Measurements from ENCODE around the gene BRD7. TPM values are rescaled to one million over a fixed set of nuclear protein-coding genes. Genes with fewer than 3 reads are reported as not detected.

BRD7 gene
- total RNA-seq, 1 experiment from 2014 or later: 76.6 TPM

GRCh38 chr16:50411034-50411433 is 42.2 kb upstream of the BRD7 start:
- TF ChIP-seq CTCF (conservative IDR thresholded peaks at IDR 0.05) (no peak), EZH2 (IDR thresholded peaks at IDR 0.05; ENCODE audit: low read depth) (no peak)
- Histone ChIP-seq H3K27me3 (ENCODE audit: insufficient read depth, low read depth) (no peaks in the 10 kb centered on the region), H3K36me3 (ENCODE audit: low read depth) (no peaks in the 10 kb centered on the region), H3K4me3 (no peak overlapping the region), H3K4me1 (replicated peaks; ENCODE audit: insufficient read depth) (no peaks in the 10 kb centered on the region), H3K79me2 (ENCODE audit: low read depth) (no peaks in the 10 kb centered on the region), H3K9me2 (ENCODE audit: insufficient read depth) (no peaks in the 10 kb centered on the region), H4K20me1 (ENCODE audit: insufficient read depth) (no peaks in the 10 kb centered on the region), H3K27ac (no peak overlapping the region), H3K4me2 (no peak overlapping the region), H2AFZ (no peak overlapping the region), H3F3A (ENCODE audit: insufficient read depth, low read depth) (no peaks in the 10 kb centered on the region), H3K9me3 (ENCODE audit: insufficient read depth, low read depth) (peaks cover 7% of the 10 kb centered on the region; the same call in 1 of the 2 replicates)
- POLR2A ChIA-PET (ENCODE audit: unreplicated experiment): no interaction called here
- intact Hi-C loops (cut with micrococcal nuclease; ENCODE audit: unreplicated experiment): no loop called here
- DNase-seq: no peak
- BruUV-seq (replicated peaks): no TSS peak
- CTCF ChIA-PET: no interaction called here

DNA sequence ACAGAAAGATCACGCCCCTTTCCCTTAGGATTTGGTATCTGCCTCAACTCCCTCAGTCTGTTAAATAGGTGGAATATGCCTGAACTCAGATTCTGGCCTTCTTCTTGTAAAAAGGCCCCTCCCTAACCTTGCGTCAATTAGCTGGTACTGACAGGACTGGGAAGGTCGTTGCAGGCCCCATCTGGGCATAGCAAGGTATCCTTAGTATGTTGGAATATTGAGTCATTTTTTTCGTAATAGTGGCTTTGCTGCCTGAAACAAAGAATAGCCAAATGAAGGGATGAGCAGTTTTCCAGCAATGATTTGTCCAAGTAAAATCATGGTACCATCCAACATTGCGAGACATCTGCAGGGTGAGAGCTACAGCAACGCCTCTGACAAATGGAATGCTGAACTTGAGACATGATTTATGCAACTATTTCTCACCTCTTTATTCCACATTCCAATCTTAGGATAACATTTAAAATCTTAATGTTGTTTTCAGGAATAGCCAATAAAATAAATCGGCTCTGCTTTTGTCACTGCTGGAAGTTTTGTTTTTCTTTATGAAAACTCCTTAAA is 39.3 kb upstream of the BRD7 start:
- no peak overlapping the region for H3K4me3 ChIP-seq
- POLR2A ChIA-PET (ENCODE audit: unreplicated experiment): no interaction called here
- CTCF ChIA-PET: no interaction called here

DNA sequence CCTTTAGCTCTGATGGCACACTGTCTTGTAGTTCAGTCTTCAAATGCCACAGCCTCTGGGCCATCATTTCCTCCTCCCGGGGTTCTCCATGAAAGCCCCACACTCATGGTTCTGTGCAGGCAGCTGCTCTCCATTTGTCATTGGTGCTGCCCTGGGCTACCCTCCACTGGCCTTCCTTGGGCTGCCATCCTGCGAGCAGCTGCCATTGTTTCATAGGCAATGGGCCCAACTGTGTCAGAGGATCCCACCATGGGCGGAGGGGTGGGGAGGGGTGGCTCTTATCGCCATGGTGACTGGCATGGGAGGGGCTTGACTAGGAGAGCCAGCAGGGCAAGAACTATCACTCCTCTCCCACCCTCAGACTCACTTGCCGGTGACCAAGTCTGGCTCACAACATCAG is 38.6 kb upstream of the BRD7 start:
- H3K4me3 ChIP-seq: no peak overlapping the region
- no peaks in the 10 kb centered on the region for H3K27me3 ChIP-seq (ENCODE audit: insufficient read depth, low read depth)
- no peaks in the 10 kb centered on the region for H4K20me1 ChIP-seq (ENCODE audit: insufficient read depth)
- H3K27ac ChIP-seq: no peak overlapping the region
- ChIA-PET POLR2A (ENCODE audit: unreplicated experiment) (no interaction called here), CTCF (no interaction called here)
- H3K9me3 ChIP-seq (ENCODE audit: insufficient read depth, low read depth): no peaks in the 10 kb centered on the region
- H3F3A ChIP-seq (ENCODE audit: insufficient read depth, low read depth): no peaks in the 10 kb centered on the region
- no peak for DNase-seq
- no peak overlapping the region for H2AFZ ChIP-seq
- H3K79me2 ChIP-seq (ENCODE audit: low read depth): no peaks in the 10 kb centered on the region
- no peak overlapping the region for H3K4me2 ChIP-seq
- no peaks in the 10 kb centered on the region for H3K4me1 ChIP-seq (replicated peaks; ENCODE audit: insufficient read depth)
- TF ChIP-seq EZH2 (IDR thresholded peaks at IDR 0.05; ENCODE audit: low read depth) (no peak), CTCF (conservative IDR thresholded peaks at IDR 0.05) (no peak)
- intact Hi-C loops (cut with micrococcal nuclease; ENCODE audit: unreplicated experiment): no loop called here
- H3K36me3 ChIP-seq (ENCODE audit: low read depth): no peaks in the 10 kb centered on the region
- BruUV-seq (replicated peaks): no TSS peak
- no peaks in the 10 kb centered on the region for H3K9me2 ChIP-seq (ENCODE audit: insufficient read depth)

More for the DNA sequence above, 39.3 kb upstream of the BRD7 start:
- Histone ChIP-seq H3K4me1 (replicated peaks; ENCODE audit: insufficient read depth) (no peaks in the 10 kb centered on the region), H3K9me3 (ENCODE audit: insufficient read depth, low read depth) (no peaks in the 10 kb centered on the region), H3K4me2 (no peak overlapping the region), H3K27me3 (ENCODE audit: insufficient read depth, low read depth) (no peaks in the 10 kb centered on the region), H3F3A (ENCODE audit: insufficient read depth, low read depth) (no peaks in the 10 kb centered on the region), H2AFZ (no peak overlapping the region), H4K20me1 (ENCODE audit: insufficient read depth) (no peaks in the 10 kb centered on the region), H3K27ac (no peak overlapping the region), H3K9me2 (ENCODE audit: insufficient read depth) (no peaks in the 10 kb centered on the region), H3K79me2 (ENCODE audit: low read depth) (no peaks in the 10 kb centered on the region), H3K36me3 (ENCODE audit: low read depth) (no peaks in the 10 kb centered on the region)
- DNase-seq: no peak
- no TSS peak for BruUV-seq (replicated peaks)
- intact Hi-C loops (cut with micrococcal nuclease; ENCODE audit: unreplicated experiment): no loop called here
- TF ChIP-seq CTCF (conservative IDR thresholded peaks at IDR 0.05): no peak
- TF ChIP-seq EZH2 (IDR thresholded peaks at IDR 0.05; ENCODE audit: low read depth): no peak

Measured in PC-9 (cell line).